KG1 (cell line): ENCODE measurements around the gene SHISAL2A.
A peak's percentile ranks its signal among the peaks of the same experiment; 100 is the strongest.
"Not testable (repeated sequence)": the region's sequence is repeated elsewhere in the genome, so short reads cannot be mapped to it uniquely, and the experiment has no call there.

Experiments
- DNase-seq: peaks from one replicate; lab custom pipeline; 2025; lab: John Stamatoyannopoulos, UW

SHISAL2A gene

DNA sequence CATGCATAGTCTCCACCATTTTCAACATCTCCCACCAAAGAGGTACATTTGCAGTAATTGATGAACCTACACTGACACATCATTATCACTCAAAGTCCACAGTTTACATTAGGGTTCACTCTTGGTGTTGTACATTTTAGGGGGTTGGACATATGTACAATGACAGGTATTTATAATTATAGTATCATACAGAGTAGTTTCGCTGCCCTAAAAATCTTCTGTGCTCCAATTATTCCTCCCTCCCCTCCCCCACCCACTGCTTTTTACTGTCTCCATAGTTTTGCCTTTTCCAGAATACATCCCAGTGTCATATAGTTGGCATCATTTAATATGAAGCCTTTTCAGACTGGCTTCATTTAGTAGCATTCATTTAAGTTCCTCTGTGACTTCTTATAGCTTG lies 51.6 kb downstream of the SHISAL2A start:
- no peak for DNase-seq

DNA sequence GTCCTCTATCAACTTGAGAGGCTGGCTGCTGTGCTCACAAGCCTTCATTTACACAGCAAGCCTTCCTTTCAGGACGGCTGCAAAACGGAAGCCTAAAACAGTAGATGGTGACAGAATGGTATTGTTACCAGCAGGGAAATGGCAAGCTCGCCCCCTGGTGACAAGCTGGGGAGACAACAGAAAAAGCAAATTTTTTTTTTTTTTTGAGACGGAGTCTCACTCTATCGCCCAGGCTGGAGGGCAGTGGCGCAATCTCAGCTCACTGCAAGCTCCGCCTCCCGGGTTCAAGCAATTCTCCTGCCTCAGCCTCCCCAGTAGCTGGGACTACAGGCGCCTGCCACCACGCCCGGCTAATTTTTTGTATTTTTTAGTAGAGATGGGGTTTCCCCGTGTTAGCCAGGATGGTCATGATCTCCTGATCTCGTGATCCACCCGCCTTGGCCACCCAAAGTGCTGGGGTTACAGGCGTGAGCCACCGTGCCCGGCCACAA lies 53.3 kb downstream of the SHISAL2A start:
- peak; percentile 39 for DNase-seq

DNA sequence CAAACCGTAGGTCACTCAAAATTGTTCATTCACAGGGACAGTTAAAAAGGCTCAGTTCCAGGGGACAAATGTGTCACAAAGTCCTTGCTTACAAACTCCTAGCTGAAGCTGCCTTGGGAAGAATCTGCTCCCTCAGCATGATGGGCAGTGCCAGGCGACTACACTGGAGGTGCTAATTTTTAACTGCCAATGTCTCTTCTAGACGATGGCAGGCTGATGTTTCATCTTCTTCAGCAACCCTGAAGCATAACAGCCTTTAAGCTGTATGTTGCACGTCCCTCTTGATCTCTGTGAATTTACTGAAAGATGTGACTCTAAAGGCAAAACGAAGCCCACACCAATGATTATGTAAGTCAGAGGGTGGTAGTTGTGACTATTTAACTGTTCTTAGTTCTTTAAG lies 53.9 kb downstream of the SHISAL2A start:
- no peak for DNase-seq

DNA sequence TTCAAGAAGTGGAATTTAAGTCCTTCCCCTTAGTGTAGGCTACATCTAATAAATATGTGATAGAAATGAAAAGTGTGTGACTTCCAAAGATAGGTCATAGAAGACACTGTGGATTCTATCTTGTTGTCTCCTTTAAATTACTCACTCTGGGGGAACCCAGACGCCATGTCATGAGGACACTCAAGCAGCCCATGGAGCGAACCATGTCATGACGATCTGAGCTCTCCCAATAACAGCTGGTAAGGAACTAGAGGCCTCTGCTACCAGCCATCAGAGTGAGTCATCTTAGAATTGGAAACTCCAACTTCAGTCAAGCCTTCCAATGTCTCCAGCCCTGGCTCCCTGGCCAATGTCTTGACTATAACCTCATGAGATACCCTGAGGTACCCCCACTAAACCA lies 58.9 kb downstream of the SHISAL2A start:
- DNase-seq: no peak

DNA sequence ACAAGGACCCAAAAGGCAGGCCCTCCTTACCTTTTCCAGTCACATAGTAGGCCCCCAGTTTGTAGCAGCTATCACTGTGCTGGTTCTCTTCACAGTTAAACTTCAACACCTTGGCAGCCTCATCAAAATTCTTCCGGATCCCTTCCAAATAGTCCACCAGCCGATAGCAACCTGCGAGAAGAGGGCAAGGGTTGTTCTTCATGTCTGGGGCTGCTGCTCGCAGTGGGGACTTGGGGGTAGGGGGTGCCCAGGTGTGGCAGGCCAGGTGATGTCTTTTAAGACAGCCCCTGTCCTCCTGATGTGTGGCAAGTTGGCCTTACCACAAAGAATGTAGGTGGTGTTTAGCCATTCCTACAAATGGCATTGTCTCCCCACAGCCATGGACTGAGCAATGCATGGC lies 59.7 kb downstream of the SHISAL2A start:
- DNase-seq: no peak

DNA sequence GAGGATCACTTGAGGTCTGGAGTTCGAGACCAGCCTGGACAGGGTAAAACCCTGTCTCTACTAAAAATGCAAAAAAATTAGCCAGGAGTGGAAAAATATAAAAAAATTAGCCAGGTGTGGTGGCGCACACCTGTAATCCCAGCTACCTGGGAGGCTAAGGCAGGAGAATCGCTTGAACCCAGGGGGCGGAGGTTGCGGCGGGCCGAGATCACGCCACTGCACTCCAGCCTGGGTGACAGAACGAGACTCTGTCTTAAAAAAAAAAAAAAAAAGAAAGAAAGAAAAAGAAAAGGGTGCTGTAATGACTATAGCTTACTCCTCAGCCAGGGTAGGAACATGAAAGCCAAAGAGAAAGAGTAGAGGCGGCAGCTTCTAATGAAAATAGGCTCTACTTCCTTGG lies 60.4 kb downstream of the SHISAL2A start:
- DNase-seq: not testable (repeated sequence)

DNA sequence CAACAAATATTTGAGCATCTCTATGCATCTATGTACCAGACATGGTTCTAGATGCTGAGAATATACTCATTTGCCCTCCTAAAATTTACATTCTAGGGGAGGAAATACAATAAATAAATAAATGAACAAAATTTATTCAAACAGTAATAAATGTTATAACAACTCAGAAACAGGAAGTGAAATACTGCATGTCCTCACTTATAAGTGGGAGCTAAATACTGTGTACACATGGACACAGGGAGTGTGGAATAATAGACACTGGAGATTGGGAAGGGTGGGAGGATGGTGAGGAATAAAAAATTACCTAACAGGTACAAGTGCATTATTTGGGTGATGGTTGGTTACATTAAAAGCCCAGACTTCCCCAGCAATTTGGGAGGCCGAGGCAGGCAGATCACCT lies 60.9 kb downstream of the SHISAL2A start:
- DNase-seq: no peak

DNA sequence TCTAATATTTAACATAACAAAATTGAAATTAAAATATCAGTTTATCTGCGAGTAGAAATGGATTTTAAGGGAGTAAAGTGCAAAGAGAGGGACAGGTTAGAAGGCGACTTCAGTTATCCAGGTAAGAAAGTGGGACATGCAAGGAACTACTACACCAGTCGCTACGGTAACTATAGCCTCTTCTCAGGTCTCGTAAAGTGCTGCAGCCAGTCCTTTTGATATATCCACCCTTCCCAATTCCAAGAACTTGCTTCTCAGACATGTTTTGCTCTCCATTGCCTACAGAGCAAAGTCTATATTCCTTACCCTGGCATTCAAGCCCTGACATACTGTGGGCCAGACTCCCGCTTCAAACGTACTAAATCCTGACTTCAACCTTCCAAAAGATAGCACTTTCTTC lies 62.7 kb downstream of the SHISAL2A start:
- DNase-seq: no peak

DNA sequence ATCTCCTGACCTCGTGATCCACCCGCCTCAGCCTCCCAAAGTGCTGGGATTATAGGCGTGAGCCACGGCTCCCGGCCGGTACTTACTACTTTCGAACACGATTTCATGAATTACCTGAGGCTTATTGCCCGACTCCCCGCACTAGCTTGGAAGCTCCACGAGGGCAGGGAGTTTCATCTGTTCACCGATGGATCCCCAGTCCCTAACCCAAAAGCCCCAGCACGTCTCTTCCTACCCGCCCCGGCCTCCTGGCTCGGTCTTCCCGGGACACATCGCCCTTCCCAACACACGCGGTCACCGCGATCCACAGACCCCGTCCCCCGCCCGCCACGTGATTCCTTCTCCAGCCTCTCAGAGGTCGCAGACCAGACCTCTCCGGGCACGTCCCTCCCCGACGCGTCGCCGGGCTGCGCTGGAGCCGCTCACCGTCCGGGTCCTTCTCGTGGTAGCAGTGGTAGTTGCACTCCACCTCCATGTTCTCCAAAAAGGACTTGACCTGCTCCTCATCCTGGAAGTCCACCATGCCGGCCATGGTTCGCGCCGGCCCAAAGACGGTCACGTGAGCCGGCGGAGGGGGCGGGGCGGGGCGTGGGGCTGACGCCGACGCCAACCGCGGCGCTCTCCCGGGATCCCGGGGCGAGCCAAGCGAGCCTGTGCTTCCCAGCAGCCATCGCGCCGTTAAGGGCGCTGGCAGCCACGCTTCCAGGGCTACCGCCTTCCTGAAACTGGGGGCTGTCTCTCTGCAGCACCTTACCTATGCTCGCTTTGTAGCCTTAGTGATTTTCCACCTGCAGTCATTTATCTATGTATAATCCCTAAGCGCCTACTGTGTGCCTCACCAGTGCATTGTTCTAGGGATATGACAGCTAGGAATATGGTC lies 65.1 kb downstream of the SHISAL2A start, which contains the start of gene COA7:
Gene COA7 (minus strand): TSS at position 553 of the 880 bp plus-strand sequence. CDS start 21 bp downstream, at position 532.
- peak; percentile 68 for DNase-seq

DNA sequence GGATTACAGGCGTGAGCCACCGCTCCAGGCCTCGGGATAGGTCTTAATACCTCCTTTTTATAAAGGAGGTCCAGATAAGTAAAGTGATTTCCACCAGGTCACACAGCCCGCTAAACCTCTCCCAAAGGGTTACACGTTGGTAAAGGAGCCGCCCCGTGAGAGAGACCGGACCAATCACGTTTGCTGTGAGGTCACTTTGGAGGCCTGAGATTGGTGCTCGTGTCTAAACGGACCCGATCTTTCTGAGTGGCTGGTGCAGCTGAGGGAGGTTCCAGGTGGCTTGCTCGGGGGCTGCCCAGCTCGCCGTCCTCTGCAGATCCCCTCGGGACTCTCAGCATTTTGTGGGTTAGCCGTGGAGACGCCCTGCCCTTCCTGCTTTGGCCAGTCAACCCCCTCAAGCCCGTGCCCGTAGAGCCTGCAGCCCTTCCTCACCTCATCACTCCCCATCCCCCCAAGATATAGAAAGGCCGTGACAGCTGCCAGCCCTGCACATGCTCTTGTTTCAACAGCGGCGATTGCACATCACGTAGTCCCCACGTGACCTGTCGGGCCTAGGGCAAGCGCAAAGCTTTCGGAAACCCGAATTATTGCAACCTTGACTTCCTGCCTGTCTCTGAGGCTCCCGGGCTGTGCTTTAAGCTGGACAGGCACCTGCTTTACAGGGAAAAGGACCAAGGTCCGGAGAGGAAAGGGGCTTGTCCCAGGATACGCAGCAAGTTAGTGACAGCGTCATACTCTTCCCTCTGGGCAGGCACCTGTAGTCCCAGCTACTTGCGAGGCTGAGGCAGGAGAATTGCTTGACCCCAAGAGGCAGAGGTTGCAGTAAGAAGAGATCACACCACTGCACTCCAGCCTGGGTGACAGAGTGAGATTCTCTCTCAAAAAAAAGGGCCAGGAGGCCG lies 70.2 kb downstream of the SHISAL2A start:
- DNase-seq: no peak

DNA sequence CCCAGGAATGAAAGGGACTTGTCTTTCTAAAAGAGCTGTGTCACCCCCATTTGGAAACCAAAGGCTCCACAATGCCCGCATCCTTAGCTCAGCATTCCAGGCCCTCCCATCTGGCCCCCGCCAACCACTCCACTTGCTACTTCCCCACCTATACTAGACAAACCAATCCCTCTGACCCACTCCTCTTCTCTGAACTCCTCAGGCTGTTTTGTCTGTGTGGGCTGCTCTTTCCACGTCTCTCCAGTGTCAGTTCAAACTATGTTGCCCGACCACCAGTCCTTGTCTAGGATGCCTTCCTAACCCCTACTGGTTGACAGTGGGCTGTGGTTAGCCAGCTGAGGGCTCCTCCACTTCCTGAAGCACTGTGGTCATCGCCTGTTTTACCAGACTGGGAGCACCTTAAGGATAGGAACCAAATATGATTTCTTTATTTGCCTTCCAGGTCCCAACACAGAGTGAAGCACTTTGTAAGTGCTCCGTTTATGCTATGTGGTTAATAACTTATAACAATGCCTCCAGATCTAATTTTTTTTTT lies 73.2 kb downstream of the SHISAL2A start:
- no peak for DNase-seq
